GM12801 (cell line): ENCODE results near the gene ZNF618.

Experiments used
- CTCF ChIP-seq: IDR thresholded peaks from one replicate; pipeline ENCODE4 v1.5.1; 2011; ENCODE audit warnings: control low read depth; ENCODE audit not compliant: insufficient read length; ENCODE audit errors: extremely low read depth

The ZNF618 gene

GRCh38 chr9:114006155-114006550 is 130.0 kb downstream of the ZNF618 start:
- TF ChIP-seq CTCF = no peak

GRCh38 chr9:114006931-114007691 is 131.0 kb downstream of the ZNF618 start:
- TF ChIP-seq CTCF = no peak

- no peak for TF ChIP-seq CTCF
Measured at GRCh38 chr9:114007991-114008666, 132.0 kb downstream of the ZNF618 start.

- no peak for TF ChIP-seq CTCF
Measured at GRCh38 chr9:114008667-114009410, 132.7 kb downstream of the ZNF618 start.

GRCh38 chr9:114011313-114011712 is 135.2 kb downstream of the ZNF618 start:
- TF ChIP-seq CTCF = no peak

GRCh38 chr9:114012126-114012525 is 136.0 kb downstream of the ZNF618 start:
- TF ChIP-seq CTCF = no peak

GRCh38 chr9:114014044-114014443 is 137.9 kb downstream of the ZNF618 start:
- no peak for TF ChIP-seq CTCF
